ENCODE results near the gene GOLGA2. TPM values are rescaled to one million over a fixed set of nuclear protein-coding genes. Genes with fewer than 3 reads are reported as not detected.

Gene GOLGA2
- total and polyA plus RNA-seq, 4 donors: 56.0 to 137 (median 89.7) TPM

DNA sequence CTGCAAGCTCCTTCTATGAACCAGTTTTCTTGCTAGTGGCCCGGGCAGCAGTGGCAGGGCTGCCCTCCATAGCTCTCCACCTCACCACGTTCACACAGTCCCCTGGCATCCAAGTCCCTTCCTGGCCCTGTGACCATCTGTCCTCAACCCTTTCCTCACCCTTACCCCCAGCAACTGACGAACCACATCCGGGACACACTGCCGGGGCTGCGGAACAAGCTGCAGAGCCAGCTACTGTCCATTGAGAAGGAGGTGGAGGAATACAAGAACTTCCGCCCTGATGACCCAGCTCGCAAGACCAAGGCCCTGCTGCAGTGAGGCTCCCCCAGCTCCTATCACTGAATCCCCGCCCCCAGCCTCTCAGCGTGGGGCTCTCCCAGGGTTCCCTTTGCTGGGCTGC lies 53.8 kb downstream of the GOLGA2 start:
- 87 to 88% methylated on average over 10 of the region's 10 CpGs for WGBS, 2 donors
- ATAC-seq (ENCODE audit: insufficient read depth, low FRiP score) (no peak), DNase-seq (no peak)
- peaks cover 0 to 12% (median 0%) of the 10 kb centered on the region in 5 donors for H3K4me1 ChIP-seq (ENCODE audit: control insufficient read depth in 5 of 5, insufficient read depth in 5 of 5, low read length in 5 of 5)
- peaks cover 0 to 7% (median 2%) of the 10 kb centered on the region in 4 donors for H3K36me3 ChIP-seq (ENCODE audit: control insufficient read depth in 4 of 4, insufficient read depth in 4 of 4, low read length in 4 of 4)
- no peak overlapping the region for H3K4me3 ChIP-seq
- no peaks in the 10 kb centered on the region for H3K9me3 ChIP-seq (ENCODE audit: control insufficient read depth in 4 of 4, insufficient read depth in 3 of 4, low read length in 3 of 4)
- no peak overlapping the region for H3K27ac ChIP-seq (ENCODE audit: low read depth in 1 of 2, low read length in 1 of 2)
- no peaks in the 10 kb centered on the region for H3K27me3 ChIP-seq (ENCODE audit: control insufficient read depth in 3 of 3, insufficient read depth in 3 of 3, low read length in 2 of 3)
- TF ChIP-seq, protein P1, sequence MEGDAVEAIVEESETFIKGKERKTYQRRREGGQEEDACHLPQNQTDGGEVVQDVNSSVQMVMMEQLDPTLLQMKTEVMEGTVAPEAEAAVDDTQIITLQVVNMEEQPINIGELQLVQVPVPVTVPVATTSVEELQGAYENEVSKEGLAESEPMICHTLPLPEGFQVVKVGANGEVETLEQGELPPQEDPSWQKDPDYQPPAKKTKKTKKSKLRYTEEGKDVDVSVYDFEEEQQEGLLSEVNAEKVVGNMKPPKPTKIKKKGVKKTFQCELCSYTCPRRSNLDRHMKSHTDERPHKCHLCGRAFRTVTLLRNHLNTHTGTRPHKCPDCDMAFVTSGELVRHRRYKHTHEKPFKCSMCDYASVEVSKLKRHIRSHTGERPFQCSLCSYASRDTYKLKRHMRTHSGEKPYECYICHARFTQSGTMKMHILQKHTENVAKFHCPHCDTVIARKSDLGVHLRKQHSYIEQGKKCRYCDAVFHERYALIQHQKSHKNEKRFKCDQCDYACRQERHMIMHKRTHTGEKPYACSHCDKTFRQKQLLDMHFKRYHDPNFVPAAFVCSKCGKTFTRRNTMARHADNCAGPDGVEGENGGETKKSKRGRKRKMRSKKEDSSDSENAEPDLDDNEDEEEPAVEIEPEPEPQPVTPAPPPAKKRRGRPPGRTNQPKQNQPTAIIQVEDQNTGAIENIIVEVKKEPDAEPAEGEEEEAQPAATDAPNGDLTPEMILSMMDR (IDR thresholded peaks at IDR 0.05; ENCODE audit: control extremely low read depth, extremely low read depth): no peak
- H3K9ac ChIP-seq (ENCODE audit: insufficient read depth in 1 of 2, low read length in 2 of 2): no peak overlapping the region

DNA sequence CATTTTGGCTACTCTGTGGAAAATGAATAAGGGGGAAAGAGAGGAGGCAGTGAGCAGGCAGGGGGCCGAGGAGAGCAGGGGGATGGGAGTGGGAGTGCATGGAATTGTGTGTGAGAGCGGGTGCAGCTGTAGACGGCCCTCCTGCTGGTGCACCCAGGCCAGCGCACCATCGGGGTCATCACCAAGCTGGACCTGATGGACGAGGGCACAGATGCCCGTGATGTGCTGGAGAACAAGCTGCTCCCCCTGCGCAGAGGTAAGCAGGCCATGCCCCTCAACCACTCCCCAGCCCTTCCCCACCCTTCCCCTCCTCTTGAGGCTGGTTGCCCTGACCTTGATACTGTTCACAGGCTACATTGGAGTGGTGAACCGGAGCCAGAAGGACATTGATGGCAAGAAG lies 56.0 kb downstream of the GOLGA2 start:
- no peak overlapping the region for H3K27ac ChIP-seq (ENCODE audit: low read depth in 1 of 2, low read length in 1 of 2)
- peaks cover 0 to 12% (median 0%) of the 10 kb centered on the region in 5 donors for H3K4me1 ChIP-seq (ENCODE audit: control insufficient read depth in 5 of 5, insufficient read depth in 5 of 5, low read length in 5 of 5)
- peaks cover 0 to 7% (median 2%) of the 10 kb centered on the region in 4 donors for H3K36me3 ChIP-seq (ENCODE audit: control insufficient read depth in 4 of 4, insufficient read depth in 4 of 4, low read length in 4 of 4)
- no peaks in the 10 kb centered on the region for H3K27me3 ChIP-seq (ENCODE audit: control insufficient read depth in 3 of 3, insufficient read depth in 3 of 3, low read length in 2 of 3)
- TF ChIP-seq, protein P1 (IDR thresholded peaks at IDR 0.05; ENCODE audit: control extremely low read depth, extremely low read depth): no peak
- no peaks in the 10 kb centered on the region for H3K9me3 ChIP-seq (ENCODE audit: control insufficient read depth in 4 of 4, insufficient read depth in 3 of 4, low read length in 3 of 4)
- no peak for ATAC-seq (ENCODE audit: insufficient read depth, low FRiP score)
- no peak overlapping the region for H3K4me3 ChIP-seq
- 91 to 95% methylated on average over 8 to 9 of the region's 9 CpGs for WGBS, 2 donors
- DNase-seq: no peak
- no peak overlapping the region for H3K9ac ChIP-seq (ENCODE audit: insufficient read depth in 1 of 2, low read length in 2 of 2)

DNA sequence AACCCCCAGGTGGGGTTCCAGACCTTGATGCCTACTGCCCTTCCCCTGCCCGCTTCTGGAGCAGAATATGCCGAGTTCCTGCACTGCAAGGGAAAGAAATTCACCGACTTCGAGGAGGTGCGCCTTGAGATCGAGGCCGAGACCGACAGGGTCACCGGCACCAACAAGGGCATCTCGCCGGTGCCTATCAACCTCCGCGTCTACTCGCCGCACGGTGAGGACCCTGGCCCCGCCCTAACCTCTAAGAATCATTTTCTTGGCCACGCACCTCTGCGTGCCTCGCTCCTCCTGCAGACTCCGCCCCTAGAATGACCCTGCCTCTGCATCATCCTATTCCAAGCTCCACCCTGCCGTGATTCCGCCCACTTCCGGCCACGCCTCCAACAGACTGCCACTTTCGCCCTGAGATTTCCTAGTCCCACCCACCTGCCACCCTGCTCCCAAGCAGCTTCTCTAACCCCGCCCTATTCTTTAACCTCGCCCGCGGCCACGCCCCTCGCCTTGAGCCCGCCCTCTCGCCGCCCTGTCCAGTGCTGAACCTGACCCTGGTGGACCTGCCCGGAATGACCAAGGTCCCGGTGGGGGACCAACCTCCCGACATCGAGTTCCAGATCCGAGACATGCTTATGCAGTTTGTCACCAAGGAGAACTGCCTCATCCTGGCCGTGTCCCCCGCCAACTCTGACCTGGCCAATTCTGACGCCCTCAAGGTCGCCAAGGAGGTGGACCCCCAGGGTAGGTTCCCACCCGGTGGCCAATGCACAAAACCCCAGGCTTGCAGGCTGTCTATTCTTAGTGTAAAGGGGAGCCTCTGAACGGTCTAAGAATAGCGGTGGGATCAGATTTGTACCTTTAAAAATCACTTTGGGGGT lies 57.1 kb downstream of the GOLGA2 start:
- no peak overlapping the region for H3K9ac ChIP-seq (ENCODE audit: insufficient read depth in 1 of 2, low read length in 2 of 2)

More for the DNA sequence above, 57.1 kb downstream of the GOLGA2 start:
- peaks cover 0 to 7% (median 2%) of the 10 kb centered on the region in 4 donors for H3K36me3 ChIP-seq (ENCODE audit: control insufficient read depth in 4 of 4, insufficient read depth in 4 of 4, low read length in 4 of 4)
- H3K27ac ChIP-seq (ENCODE audit: low read depth in 1 of 2, low read length in 1 of 2): no peak overlapping the region
- H3K9me3 ChIP-seq (ENCODE audit: control insufficient read depth in 4 of 4, insufficient read depth in 3 of 4, low read length in 3 of 4): no peaks in the 10 kb centered on the region
- TF ChIP-seq, protein P1 (IDR thresholded peaks at IDR 0.05; ENCODE audit: control extremely low read depth, extremely low read depth): no peak
- DNase-seq (peak; percentile 81 to 90 (median 90)), ATAC-seq (ENCODE audit: insufficient read depth, low FRiP score) (peak; percentile 97)
- H3K4me3 ChIP-seq: no peak overlapping the region
- no peaks in the 10 kb centered on the region for H3K27me3 ChIP-seq (ENCODE audit: control insufficient read depth in 3 of 3, insufficient read depth in 3 of 3, low read length in 2 of 3)
- peaks cover 0 to 12% (median 0%) of the 10 kb centered on the region in 5 donors for H3K4me1 ChIP-seq (ENCODE audit: control insufficient read depth in 5 of 5, insufficient read depth in 5 of 5, low read length in 5 of 5)
- WGBS, 2 donors: 20 to 26% methylated on average over 47 of the region's 47 CpGs

All from lung (tissue), 12 donors.